Measurements from ENCODE around the gene SDR42E2. TPM values are rescaled to one million over a fixed set of nuclear protein-coding genes. Genes with fewer than 3 reads are reported as not detected.

SDR42E2 gene
- total and polyA plus RNA-seq, 10 of the 15 experiments (the other 5 are each of a cell fraction or from before 2014, with no cell fraction given), result 0.01 to 0.09 (median 0.08) TPM; not detected in 4

DNA sequence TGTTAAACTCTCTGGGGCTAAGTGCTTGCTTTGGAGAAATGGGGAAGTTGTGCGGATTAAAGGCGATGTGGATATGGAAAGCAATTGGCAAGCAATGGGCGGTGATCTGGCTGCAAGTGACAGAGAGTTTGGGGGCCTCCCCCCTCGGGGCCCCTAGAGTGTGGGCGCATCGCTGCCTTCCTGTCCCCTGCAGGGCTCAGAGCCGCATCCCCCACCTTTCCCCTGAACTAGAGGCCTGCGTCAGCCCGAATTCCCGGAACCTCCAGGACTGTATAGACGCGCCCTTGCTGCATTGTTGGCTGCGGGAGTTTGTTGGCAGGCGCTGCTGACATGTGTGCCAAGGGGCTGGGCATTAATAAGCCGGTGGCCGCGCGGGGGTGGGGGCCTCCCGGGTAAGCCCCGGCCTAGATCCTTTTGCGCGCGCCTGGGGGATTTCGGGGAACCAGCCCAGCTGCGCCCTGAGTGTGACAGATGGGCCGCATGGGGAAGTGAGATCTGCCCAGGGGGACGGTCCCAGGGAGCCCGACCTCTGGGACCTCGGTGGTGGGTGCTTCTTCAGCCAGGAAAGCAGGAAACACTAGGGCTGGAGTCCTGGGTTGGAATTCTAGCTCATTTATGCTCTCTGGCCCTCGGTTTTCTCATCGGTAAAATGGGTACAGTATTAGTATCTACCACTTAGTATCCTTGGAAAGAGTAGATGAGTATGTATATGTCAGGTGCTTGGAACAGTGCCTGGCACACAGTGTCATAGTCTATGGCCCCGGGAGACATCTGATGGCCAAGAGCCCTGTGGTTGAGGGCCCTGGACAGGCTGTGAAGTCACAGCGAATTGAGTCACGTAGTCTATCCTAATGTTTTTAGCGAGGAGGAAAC is 44.8 kb downstream of the SDR42E2 start (continued):
- TF ChIP-seq BRCA1 (IDR thresholded peaks at IDR 0.05; ENCODE audit: low read depth, low read length) (no peak), GABPA (IDR thresholded peaks at IDR 0.05; ENCODE audit: low read depth) (no peak), KDM1A (IDR thresholded peaks at IDR 0.05; ENCODE audit: borderline replicate concordance) (no peak), MTA3 (IDR thresholded peaks at IDR 0.05; ENCODE audit: borderline replicate concordance, low read length) (no peak), IKZF1 (conservative IDR thresholded peaks at IDR 0.05) (peak; percentile 95), ZNF274 (IDR thresholded peaks at IDR 0.05; ENCODE audit: insufficient read depth, insufficient read length) (no peak), JUND (IDR thresholded peaks at IDR 0.05; ENCODE audit: low read depth, low read length) (no peak), NRF1 (conservative IDR thresholded peaks at IDR 0.05; ENCODE audit: low read depth, low read length) (no peak), CHD1 (IDR thresholded peaks at IDR 0.05; ENCODE audit: low read depth, low read length) (no peak), IKZF2 (IDR thresholded peaks at IDR 0.05) (peak; percentile 91 to 94), CBFB (IDR thresholded peaks at IDR 0.05; ENCODE audit: low read depth) (no peak; the same call in 1 of the 2 replicates), PAX8 (IDR thresholded peaks at IDR 0.05) (no peak), SUZ12 (IDR thresholded peaks at IDR 0.05; ENCODE audit: unreplicated experiment) (no peak), SMARCA5 (IDR thresholded peaks at IDR 0.05) (peak; percentile 92), HCFC1 (IDR thresholded peaks at IDR 0.05; ENCODE audit: low read length) (no peak), NR2C2 (IDR thresholded peaks at IDR 0.05; ENCODE audit: borderline replicate concordance, control insufficient read depth, insufficient read length, low read depth) (no peak), PML (IDR thresholded peaks at IDR 0.05; ENCODE audit: low read length) (no peak)
- TF ChIP-seq, protein P1, sequence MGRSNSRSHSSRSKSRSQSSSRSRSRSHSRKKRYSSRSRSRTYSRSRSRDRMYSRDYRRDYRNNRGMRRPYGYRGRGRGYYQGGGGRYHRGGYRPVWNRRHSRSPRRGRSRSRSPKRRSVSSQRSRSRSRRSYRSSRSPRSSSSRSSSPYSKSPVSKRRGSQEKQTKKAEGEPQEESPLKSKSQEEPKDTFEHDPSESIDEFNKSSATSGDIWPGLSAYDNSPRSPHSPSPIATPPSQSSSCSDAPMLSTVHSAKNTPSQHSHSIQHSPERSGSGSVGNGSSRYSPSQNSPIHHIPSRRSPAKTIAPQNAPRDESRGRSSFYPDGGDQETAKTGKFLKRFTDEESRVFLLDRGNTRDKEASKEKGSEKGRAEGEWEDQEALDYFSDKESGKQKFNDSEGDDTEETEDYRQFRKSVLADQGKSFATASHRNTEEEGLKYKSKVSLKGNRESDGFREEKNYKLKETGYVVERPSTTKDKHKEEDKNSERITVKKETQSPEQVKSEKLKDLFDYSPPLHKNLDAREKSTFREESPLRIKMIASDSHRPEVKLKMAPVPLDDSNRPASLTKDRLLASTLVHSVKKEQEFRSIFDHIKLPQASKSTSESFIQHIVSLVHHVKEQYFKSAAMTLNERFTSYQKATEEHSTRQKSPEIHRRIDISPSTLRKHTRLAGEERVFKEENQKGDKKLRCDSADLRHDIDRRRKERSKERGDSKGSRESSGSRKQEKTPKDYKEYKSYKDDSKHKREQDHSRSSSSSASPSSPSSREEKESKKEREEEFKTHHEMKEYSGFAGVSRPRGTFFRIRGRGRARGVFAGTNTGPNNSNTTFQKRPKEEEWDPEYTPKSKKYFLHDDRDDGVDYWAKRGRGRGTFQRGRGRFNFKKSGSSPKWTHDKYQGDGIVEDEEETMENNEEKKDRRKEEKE (IDR thresholded peaks at IDR 0.05), result no peak
- TF ChIP-seq, protein P2, sequence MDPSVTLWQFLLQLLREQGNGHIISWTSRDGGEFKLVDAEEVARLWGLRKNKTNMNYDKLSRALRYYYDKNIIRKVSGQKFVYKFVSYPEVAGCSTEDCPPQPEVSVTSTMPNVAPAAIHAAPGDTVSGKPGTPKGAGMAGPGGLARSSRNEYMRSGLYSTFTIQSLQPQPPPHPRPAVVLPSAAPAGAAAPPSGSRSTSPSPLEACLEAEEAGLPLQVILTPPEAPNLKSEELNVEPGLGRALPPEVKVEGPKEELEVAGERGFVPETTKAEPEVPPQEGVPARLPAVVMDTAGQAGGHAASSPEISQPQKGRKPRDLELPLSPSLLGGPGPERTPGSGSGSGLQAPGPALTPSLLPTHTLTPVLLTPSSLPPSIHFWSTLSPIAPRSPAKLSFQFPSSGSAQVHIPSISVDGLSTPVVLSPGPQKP (IDR thresholded peaks at IDR 0.05; ENCODE audit: low read depth, low read length), result no peak
- TF ChIP-seq, protein P3, sequence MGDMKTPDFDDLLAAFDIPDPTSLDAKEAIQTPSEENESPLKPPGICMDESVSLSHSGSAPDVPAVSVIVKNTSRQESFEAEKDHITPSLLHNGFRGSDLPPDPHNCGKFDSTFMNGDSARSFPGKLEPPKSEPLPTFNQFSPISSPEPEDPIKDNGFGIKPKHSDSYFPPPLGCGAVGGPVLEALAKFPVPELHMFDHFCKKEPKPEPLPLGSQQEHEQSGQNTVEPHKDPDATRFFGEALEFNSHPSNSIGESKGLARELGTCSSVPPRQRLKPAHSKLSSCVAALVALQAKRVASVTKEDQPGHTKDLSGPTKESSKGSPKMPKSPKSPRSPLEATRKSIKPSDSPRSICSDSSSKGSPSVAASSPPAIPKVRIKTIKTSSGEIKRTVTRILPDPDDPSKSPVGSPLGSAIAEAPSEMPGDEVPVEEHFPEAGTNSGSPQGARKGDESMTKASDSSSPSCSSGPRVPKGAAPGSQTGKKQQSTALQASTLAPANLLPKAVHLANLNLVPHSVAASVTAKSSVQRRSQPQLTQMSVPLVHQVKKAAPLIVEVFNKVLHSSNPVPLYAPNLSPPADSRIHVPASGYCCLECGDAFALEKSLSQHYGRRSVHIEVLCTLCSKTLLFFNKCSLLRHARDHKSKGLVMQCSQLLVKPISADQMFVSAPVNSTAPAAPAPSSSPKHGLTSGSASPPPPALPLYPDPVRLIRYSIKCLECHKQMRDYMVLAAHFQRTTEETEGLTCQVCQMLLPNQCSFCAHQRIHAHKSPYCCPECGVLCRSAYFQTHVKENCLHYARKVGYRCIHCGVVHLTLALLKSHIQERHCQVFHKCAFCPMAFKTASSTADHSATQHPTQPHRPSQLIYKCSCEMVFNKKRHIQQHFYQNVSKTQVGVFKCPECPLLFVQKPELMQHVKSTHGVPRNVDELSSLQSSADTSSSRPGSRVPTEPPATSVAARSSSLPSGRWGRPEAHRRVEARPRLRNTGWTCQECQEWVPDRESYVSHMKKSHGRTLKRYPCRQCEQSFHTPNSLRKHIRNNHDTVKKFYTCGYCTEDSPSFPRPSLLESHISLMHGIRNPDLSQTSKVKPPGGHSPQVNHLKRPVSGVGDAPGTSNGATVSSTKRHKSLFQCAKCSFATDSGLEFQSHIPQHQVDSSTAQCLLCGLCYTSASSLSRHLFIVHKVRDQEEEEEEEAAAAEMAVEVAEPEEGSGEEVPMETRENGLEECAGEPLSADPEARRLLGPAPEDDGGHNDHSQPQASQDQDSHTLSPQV (IDR thresholded peaks at IDR 0.05), result no peak
- TF ChIP-seq, protein P4, sequence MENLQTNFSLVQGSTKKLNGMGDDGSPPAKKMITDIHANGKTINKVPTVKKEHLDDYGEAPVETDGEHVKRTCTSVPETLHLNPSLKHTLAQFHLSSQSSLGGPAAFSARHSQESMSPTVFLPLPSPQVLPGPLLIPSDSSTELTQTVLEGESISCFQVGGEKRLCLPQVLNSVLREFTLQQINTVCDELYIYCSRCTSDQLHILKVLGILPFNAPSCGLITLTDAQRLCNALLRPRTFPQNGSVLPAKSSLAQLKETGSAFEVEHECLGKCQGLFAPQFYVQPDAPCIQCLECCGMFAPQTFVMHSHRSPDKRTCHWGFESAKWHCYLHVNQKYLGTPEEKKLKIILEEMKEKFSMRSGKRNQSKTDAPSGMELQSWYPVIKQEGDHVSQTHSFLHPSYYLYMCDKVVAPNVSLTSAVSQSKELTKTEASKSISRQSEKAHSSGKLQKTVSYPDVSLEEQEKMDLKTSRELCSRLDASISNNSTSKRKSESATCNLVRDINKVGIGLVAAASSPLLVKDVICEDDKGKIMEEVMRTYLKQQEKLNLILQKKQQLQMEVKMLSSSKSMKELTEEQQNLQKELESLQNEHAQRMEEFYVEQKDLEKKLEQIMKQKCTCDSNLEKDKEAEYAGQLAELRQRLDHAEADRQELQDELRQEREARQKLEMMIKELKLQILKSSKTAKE (IDR thresholded peaks at IDR 0.05; ENCODE audit: low read depth, poor library complexity, severe bottlenecking), result peak; percentile 35

All from GM12878 (cell line).